ENCODE measurements around the gene HSF2. TPM values are rescaled to one million over a fixed set of nuclear protein-coding genes. Genes with fewer than 3 reads are reported as not detected.

HSF2 gene
- polyA plus RNA-seq, 2 of the 4 experiments (the other 2 are of a cell fraction): 9.2 to 25.9 TPM

- ATAC-seq (no peak), FAIRE-seq (no peak), DNase-seq (ENCODE audit: low read depth in 1 of 2, low spot score in 1 of 2) (no peak)
- TF ChIP-seq, protein P1, sequence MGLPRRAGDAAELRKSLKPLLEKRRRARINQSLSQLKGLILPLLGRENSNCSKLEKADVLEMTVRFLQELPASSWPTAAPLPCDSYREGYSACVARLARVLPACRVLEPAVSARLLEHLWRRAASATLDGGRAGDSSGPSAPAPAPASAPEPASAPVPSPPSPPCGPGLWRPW (IDR thresholded peaks at IDR 0.05): no peak
- no peak for TF ChIP-seq EHMT2 (IDR thresholded peaks at IDR 0.05; ENCODE audit: low read depth)
- TF ChIP-seq FOXS1 (CRISPR knock-in tag; IDR thresholded peaks at IDR 0.05): no peak
- no peak for TF ChIP-seq TP53 (CRISPR knock-in tag; IDR thresholded peaks at IDR 0.05)
- TF ChIP-seq CHD2 (IDR thresholded peaks at IDR 0.05; ENCODE audit: low read length, partially characterized antibody): no peak
- no peak for TF ChIP-seq ZSCAN20 (CRISPR knock-in tag; IDR thresholded peaks at IDR 0.05)
- TF ChIP-seq CEBPB (IDR thresholded peaks at IDR 0.05): no peak
- no peak for TF ChIP-seq FOSL2 (IDR thresholded peaks at IDR 0.05)
- TF ChIP-seq FOSL2 (CRISPR knock-in tag; IDR thresholded peaks at IDR 0.05): no peak
- no peak for TF ChIP-seq RAD21 (conservative IDR thresholded peaks at IDR 0.05 in 1 of 2, IDR thresholded peaks at IDR 0.05 in 1 of 2)
- no peak for TF ChIP-seq HDAC2 (IDR thresholded peaks at IDR 0.05)
- no peak for TF ChIP-seq ZFP36 (IDR thresholded peaks at IDR 0.05; ENCODE audit: borderline replicate concordance, partially characterized antibody)
- no peak for TF ChIP-seq E2F6 (IDR thresholded peaks at IDR 0.05; ENCODE audit: borderline replicate concordance, low read depth)
- no peak for TF ChIP-seq ZC3H11A (IDR thresholded peaks at IDR 0.05)
- Histone ChIP-seq H3K4me2 (no peak overlapping the region), H3K9me3 (no peaks in the 10 kb centered on the region), H3K4me3 (no peak overlapping the region), H3K4me1 (peaks cover 12% of the 10 kb centered on the region), H3K27ac (no peak overlapping the region)
- CTCF ChIA-PET: no interaction called here
- WGBS (ENCODE audit: missing lambda C conversion rate): 98% methylated on average over 2 of the region's 2 CpGs
- POLR2A ChIA-PET: no interaction called here
These were observed 62.4 kb downstream of the HSF2 start for GRCh38 chr6:122461885-122462284.

GRCh38 chr6:122471107-122472021 is 71.9 kb downstream of the HSF2 start, which contains the start of gene SERINC1:
SERINC1 (minus strand) TSS chr6:122471807; CDS start chr6:122471737, 70 bp downstream.
- H3K27ac ChIP-seq: peak within 1 kb of the TSS; percentile 80 to 87

More at GRCh38 chr6:122471107-122472021, 71.9 kb downstream of the HSF2 start, which contains the start of gene SERINC1:
- WGBS (ENCODE audit: missing lambda C conversion rate): 2% methylated on average over 30 of the region's 49 CpGs
- peak within 1 kb of the TSS; percentile 93 for H3K4me2 ChIP-seq
- DNase-seq (ENCODE audit: low read depth in 1 of 2, low spot score in 1 of 2): peak; percentile 67 to 90
- peak; percentile 99 for ATAC-seq
- H3K4me1 ChIP-seq: 0 out of 3 replicates have a peak, but pooled peaks cover 5% of the 10 kb centered on the region
- peak within 1 kb of the TSS; percentile 80 for H3K4me3 ChIP-seq
- ChIA-PET POLR2A (interaction anchor here (0.6 to 1.4 kb wide), 5 partner anchors 20 to 72 kb away, joined by 3 to 4 read pairs (median 3); partner anchors contain the start of gene HSF2), CTCF (interaction anchor here (1.2 kb wide), 1 partner anchor 257 kb away, joined by 4 read pairs; no protein-coding TSS in a partner anchor)
- FAIRE-seq: peak; percentile 92
- no peak for TF ChIP-seq HOXB5 (CRISPR knock-in tag; IDR thresholded peaks at IDR 0.05)
- no peak for TF ChIP-seq GATA3 (IDR thresholded peaks at IDR 0.05; ENCODE audit: borderline replicate concordance)
- TF ChIP-seq, protein P2, sequence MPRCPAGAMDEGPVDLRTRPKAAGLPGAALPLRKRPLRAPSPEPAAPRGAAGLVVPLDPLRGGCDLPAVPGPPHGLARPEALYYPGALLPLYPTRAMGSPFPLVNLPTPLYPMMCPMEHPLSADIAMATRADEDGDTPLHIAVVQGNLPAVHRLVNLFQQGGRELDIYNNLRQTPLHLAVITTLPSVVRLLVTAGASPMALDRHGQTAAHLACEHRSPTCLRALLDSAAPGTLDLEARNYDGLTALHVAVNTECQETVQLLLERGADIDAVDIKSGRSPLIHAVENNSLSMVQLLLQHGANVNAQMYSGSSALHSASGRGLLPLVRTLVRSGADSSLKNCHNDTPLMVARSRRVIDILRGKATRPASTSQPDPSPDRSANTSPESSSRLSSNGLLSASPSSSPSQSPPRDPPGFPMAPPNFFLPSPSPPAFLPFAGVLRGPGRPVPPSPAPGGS (IDR thresholded peaks at IDR 0.05): 0 out of 3 replicates have a peak, but pooled peaks have one; percentile 32
- TF ChIP-seq JUN (IDR thresholded peaks at IDR 0.05): peak in 1 of 2 experiments; percentile 66; a peak in 2 of 5 replicates
- no peak for TF ChIP-seq POLR2AphosphoS2 (conservative IDR thresholded peaks at IDR 0.05; ENCODE audit: low read length)
- TF ChIP-seq, protein P3, sequence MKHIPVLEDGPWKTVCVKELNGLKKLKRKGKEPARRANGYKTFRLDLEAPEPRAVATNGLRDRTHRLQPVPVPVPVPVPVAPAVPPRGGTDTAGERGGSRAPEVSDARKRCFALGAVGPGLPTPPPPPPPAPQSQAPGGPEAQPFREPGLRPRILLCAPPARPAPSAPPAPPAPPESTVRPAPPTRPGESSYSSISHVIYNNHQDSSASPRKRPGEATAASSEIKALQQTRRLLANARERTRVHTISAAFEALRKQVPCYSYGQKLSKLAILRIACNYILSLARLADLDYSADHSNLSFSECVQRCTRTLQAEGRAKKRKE (CRISPR knock-in tag; IDR thresholded peaks at IDR 0.05; ENCODE audit: low read depth): no peak
- TF ChIP-seq POLR2A (IDR thresholded peaks at IDR 0.05; ENCODE audit: low read length): peak; percentile 63
- peak; percentile 68; the same call in 1 of the 2 replicates for TF ChIP-seq PHF8 (IDR thresholded peaks at IDR 0.05; ENCODE audit: borderline replicate concordance, low read depth)
- no peaks in the 10 kb centered on the region for H3K9me3 ChIP-seq
